HL-60 (cell line): ENCODE data around the gene CDYL.

Experiments used
- DNase-seq, 2 experiments: peaks; one replicate each; pipeline ENCODE4 v3.0.0-alpha.2; 2010 to 2020; ENCODE audit warnings: low read depth in 1 of 2, low spot score in 1 of 2
- H3K27ac ChIP-seq: fragments of 250-450 bp; sonication (Bioruptor Pico); replicated peaks from 2 replicates; pipeline ENCODE4 v1.5.1; 2020; ENCODE audit warnings: mild to moderate bottlenecking, moderate library complexity
- H3K27me3 ChIP-seq: fragments of 250-450 bp; sonication (Bioruptor Pico); 2 replicates; pipeline ENCODE4 v1.5.1; 2021; ENCODE audit warnings: mild to moderate bottlenecking, moderate library complexity; ENCODE audit not compliant: insufficient read depth, poor library complexity, severe bottlenecking
- H3K4me3 ChIP-seq: replicated peaks from 2 replicates; pipeline ENCODE4 v1.5.1; 2011; ENCODE audit warnings: mild to moderate bottlenecking, control low read depth, low read length; ENCODE audit not compliant: insufficient read depth
- GABPA ChIP-seq: IDR thresholded peaks from 2 replicates; pipeline ENCODE4 v1.6.1; 2012; ENCODE audit warnings: low read depth
- POLR2AphosphoS5 ChIP-seq: IDR thresholded peaks from 2 replicates; pipeline ENCODE4 v1.6.1; 2012; ENCODE audit warnings: low read depth
- SPI1 ChIP-seq: IDR thresholded peaks from 2 replicates; pipeline ENCODE4 v1.6.1; 2012; ENCODE audit warnings: low read depth, mild to moderate bottlenecking, borderline replicate concordance
- TF ChIP-seq, protein P1 (sequence below): IDR thresholded peaks from one replicate; pipeline ENCODE4 v1.5.1; 2011; ENCODE audit warnings: low read length, control low read depth, inconsistent platforms; ENCODE audit not compliant: insufficient read depth
- TF ChIP-seq, protein P2 (sequence below): IDR thresholded peaks from 2 replicates; pipeline ENCODE4 v1.6.1; 2012; ENCODE audit warnings: low read depth; ENCODE audit not compliant: insufficient replicate concordance

Gene CDYL

DNA sequence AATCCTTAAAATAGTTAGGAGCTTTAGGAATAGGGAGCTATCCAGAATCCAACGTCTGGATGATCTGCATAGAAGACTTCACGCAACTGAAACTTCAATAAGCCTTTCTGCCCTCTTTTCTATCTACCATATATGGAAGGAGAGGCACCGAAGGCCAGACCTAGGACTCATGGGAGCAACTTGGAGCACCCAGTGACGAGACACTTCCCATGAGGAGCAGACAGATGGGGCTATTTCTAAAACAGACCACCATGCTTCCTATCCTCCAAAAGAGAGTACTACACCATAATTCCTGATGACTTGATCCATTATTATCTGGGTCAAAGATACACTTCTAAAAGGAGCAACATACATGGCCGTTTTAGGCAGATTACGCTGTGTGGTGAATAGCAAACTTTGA is 221.7 kb downstream of the CDYL start:
- TF ChIP-seq SPI1 (no peak), POLR2AphosphoS5 (no peak), GABPA (no peak)
- TF ChIP-seq, protein P1, sequence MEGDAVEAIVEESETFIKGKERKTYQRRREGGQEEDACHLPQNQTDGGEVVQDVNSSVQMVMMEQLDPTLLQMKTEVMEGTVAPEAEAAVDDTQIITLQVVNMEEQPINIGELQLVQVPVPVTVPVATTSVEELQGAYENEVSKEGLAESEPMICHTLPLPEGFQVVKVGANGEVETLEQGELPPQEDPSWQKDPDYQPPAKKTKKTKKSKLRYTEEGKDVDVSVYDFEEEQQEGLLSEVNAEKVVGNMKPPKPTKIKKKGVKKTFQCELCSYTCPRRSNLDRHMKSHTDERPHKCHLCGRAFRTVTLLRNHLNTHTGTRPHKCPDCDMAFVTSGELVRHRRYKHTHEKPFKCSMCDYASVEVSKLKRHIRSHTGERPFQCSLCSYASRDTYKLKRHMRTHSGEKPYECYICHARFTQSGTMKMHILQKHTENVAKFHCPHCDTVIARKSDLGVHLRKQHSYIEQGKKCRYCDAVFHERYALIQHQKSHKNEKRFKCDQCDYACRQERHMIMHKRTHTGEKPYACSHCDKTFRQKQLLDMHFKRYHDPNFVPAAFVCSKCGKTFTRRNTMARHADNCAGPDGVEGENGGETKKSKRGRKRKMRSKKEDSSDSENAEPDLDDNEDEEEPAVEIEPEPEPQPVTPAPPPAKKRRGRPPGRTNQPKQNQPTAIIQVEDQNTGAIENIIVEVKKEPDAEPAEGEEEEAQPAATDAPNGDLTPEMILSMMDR, result no peak
- TF ChIP-seq, protein P2, sequence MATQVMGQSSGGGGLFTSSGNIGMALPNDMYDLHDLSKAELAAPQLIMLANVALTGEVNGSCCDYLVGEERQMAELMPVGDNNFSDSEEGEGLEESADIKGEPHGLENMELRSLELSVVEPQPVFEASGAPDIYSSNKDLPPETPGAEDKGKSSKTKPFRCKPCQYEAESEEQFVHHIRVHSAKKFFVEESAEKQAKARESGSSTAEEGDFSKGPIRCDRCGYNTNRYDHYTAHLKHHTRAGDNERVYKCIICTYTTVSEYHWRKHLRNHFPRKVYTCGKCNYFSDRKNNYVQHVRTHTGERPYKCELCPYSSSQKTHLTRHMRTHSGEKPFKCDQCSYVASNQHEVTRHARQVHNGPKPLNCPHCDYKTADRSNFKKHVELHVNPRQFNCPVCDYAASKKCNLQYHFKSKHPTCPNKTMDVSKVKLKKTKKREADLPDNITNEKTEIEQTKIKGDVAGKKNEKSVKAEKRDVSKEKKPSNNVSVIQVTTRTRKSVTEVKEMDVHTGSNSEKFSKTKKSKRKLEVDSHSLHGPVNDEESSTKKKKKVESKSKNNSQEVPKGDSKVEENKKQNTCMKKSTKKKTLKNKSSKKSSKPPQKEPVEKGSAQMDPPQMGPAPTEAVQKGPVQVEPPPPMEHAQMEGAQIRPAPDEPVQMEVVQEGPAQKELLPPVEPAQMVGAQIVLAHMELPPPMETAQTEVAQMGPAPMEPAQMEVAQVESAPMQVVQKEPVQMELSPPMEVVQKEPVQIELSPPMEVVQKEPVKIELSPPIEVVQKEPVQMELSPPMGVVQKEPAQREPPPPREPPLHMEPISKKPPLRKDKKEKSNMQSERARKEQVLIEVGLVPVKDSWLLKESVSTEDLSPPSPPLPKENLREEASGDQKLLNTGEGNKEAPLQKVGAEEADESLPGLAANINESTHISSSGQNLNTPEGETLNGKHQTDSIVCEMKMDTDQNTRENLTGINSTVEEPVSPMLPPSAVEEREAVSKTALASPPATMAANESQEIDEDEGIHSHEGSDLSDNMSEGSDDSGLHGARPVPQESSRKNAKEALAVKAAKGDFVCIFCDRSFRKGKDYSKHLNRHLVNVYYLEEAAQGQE, result no peak
- no peak for DNase-seq
- H3K4me3 ChIP-seq, result no peak overlapping the region
- H3K27ac ChIP-seq, result no peak overlapping the region
- no peaks in the 10 kb centered on the region for H3K27me3 ChIP-seq

DNA sequence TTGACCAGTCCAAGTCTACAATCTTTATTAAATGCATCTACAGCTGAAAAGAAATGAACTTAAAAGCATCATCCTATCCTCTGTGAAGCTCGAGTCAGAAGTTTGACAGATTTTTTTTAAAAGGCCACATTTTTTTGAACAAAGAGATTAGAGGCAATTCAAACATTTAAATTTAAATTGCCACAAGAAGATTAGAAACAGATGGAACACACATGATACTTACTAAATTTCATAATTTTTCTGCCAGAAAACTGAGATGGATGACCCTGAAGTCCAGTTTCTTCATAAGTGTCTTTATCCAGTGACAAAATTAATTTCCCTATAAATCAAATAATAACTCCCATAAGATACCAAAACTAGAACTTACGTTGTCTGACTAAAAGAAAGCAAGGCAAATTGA is 223.4 kb downstream of the CDYL start:
- no peak for DNase-seq
- no peak overlapping the region for H3K27ac ChIP-seq
- H3K4me3 ChIP-seq, result no peak overlapping the region
- no peaks in the 10 kb centered on the region for H3K27me3 ChIP-seq
- TF ChIP-seq, protein P2, result no peak
- TF ChIP-seq, protein P1, result no peak
- TF ChIP-seq GABPA, result no peak
- no peak for TF ChIP-seq POLR2AphosphoS5
- TF ChIP-seq SPI1, result no peak

DNA sequence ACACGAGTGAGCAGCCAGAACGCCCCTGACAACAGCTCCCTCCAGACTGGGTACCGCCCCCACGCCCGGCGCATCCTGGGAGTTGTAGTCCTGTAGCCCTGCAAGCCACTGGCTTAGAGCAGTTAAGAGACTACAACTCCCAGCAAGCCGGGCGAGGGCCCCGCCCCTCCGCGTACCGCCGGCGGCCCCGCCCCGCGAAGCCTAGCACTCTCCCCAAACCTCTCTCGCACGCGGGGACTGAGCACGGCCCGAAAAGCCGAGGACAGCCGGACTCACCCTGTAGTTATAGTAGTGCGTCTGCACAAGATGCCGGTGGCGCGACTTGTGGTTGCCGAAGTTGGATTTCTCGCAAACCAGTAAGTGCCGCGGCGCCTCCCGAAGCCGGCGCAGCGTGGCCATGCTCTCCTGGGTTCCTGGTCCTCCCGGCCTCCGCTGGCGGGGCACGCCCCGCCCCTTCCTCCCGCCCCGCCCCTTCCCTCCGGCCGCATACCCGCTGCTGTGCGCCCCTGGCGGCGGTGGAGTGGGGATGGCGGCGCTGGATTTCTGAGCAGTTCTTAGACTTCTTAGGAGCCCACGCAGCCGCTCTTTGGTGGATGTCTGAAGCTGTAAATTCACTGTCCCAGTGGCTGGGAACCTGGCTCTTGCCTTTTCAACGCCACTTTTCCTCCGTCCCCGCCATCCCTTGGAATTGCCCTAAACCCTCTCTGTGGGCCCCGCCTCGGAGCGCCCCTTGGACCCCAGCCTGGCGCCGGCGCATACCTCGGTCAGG is 227.6 kb downstream of the CDYL start, which contains the start of gene RPP40:
Gene RPP40 (minus strand): TSS at position 434 of the 769 bp plus-strand sequence. CDS start 35 bp downstream, at position 399.
- peak; percentile 93 to 98 for DNase-seq
- Histone ChIP-seq H3K4me3 (peak within 1 kb of the TSS; percentile 95), H3K27me3 (no peaks in the 10 kb centered on the region), H3K27ac (peak within 1 kb of the TSS; percentile 74)
- TF ChIP-seq, protein P2, result peak; percentile 10
- TF ChIP-seq, protein P1, result peak; percentile 70
- no peak for TF ChIP-seq SPI1
- peak; percentile 43; the same call in 1 of the 2 replicates for TF ChIP-seq POLR2AphosphoS5
